Mucosa of descending colon (tissue), 3 donors: ENCODE data around the gene HMMR. TPM values are rescaled to one million over a fixed set of nuclear protein-coding genes. Genes with fewer than 3 reads are reported as not detected.

Source experiments
- ATAC-seq: fragments of 200-7000 bp; cut with Tn5 transposase; one replicate; pipeline ENCODE4 v1.9.1; 2020; ENCODE audit warnings: mild to moderate bottlenecking, moderate library complexity
- DNase-seq, 3 donors: peaks; one replicate each; pipeline ENCODE4 v3.0.0-alpha.2; 2020
- H3K36me3 ChIP-seq: fragments of 200-600 bp; one replicate; pipeline ENCODE4 v1.8.0; 2021; ENCODE audit warnings: low read depth, mild to moderate bottlenecking
- H3K4me1 ChIP-seq: fragments of 200-600 bp; one replicate; pipeline ENCODE4 v1.8.0; 2021; ENCODE audit warnings: low read depth, mild to moderate bottlenecking
- H3K4me3 ChIP-seq: fragments of 200-600 bp; one replicate; pipeline ENCODE4 v1.8.0; 2021; ENCODE audit warnings: mild to moderate bottlenecking
- H3K9me3 ChIP-seq: fragments of 200-600 bp; one replicate; pipeline ENCODE4 v1.8.0; 2021; ENCODE audit warnings: mild to moderate bottlenecking
- CTCF ChIP-seq: fragments of 200-600 bp; IDR thresholded peaks from one replicate; pipeline ENCODE4 v1.8.0; 2022; ENCODE audit warnings: antibody characterized with exemption, mild to moderate bottlenecking
- intact Hi-C, 2 donors: fragments of 100-400 bp; cut with DNase I in 1 of 2; cut with micrococcal nuclease in 1 of 2; formaldehyde crosslinking; loops; one replicate each; pipeline versions ENCODE4 v1.11.0 to v1.11.1; 2022; cut with DNase I, micrococcal nuclease
- total RNA-seq, 3 donors: library from RNA; stranded (reverse); fragmentation: NEBNext Ultra II Directional in 2 of 3; extraction: Animal tissue kit (Norgen Biotek cat#: 25700) in 2 of 3; gene quantifications; one replicate each; pipeline versions ENCODE4 v1.2.1 to v1.2.4, GENCODE V29; 2021 to 2023
- donor health status: DM: no; HTN: no; CAD: no; lungs with moderate emphysema.
- donor health status: DM: no; HTN: no; CAD: no.
- donor health status: DM: no; HTN: yes; CAD: no.

HMMR gene
- total RNA-seq, 3 donors from 2014 or later = 2.3 to 19.0 (median 4.0) TPM

DNA sequence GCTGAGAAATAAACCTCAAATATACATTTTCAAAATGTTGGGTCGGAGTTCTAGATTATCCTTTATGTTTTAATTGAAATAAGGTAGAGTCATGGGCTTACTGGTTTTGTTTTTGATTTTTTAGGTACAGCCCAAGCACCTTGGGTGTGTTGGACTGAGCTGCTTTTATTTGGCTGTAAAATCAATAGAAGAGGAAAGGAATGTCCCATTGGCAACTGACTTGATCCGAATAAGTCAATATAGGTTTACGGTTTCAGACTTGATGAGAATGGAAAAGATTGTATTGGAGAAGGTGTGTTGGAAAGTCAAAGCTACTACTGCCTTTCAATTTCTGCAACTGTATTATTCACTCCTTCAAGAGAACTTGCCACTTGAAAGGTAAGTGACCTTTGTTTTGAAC is 19.5 kb upstream of the HMMR start:
- no peak for ATAC-seq
- Histone ChIP-seq H3K9me3 (no peaks in the 10 kb centered on the region), H3K36me3 (no peaks in the 10 kb centered on the region), H3K4me3 (no peak overlapping the region), H3K4me1 (peaks cover 35% of the 10 kb centered on the region)
- no peak for DNase-seq
- intact Hi-C loops = no loop called here
- TF ChIP-seq CTCF = no peak

GRCh38 chr5:163444526-163444925 is 15.9 kb upstream of the HMMR start:
- Histone ChIP-seq H3K4me3 (no peak overlapping the region), H3K36me3 (no peaks in the 10 kb centered on the region), H3K4me1 (peaks cover 17% of the 10 kb centered on the region), H3K9me3 (no peaks in the 10 kb centered on the region)
- ATAC-seq (no peak), DNase-seq (no peak)
- intact Hi-C loops = no loop called here
- no peak for TF ChIP-seq CTCF

- Histone ChIP-seq H3K9me3 (no peaks in the 10 kb centered on the region), H3K36me3 (no peaks in the 10 kb centered on the region), H3K4me1 (peaks cover 9% of the 10 kb centered on the region), H3K4me3 (no peak overlapping the region)
- no peak for TF ChIP-seq CTCF
- intact Hi-C loops = no loop called here
- ATAC-seq = no peak
- DNase-seq = no peak
Observed at GRCh38 chr5:163445345-163445744, 15.1 kb upstream of the HMMR start.

- ATAC-seq = no peak
- Histone ChIP-seq H3K9me3 (no peaks in the 10 kb centered on the region), H3K36me3 (no peaks in the 10 kb centered on the region), H3K4me3 (no peak overlapping the region), H3K4me1 (no peaks in the 10 kb centered on the region)
- TF ChIP-seq CTCF = no peak
- intact Hi-C loops = no loop called here
- no peak for DNase-seq
Observed at GRCh38 chr5:163447191-163447590, 13.2 kb upstream of the HMMR start.

- H3K9me3 ChIP-seq = no peaks in the 10 kb centered on the region
- no peak for DNase-seq
- H3K4me1 ChIP-seq = no peaks in the 10 kb centered on the region
- no peak for ATAC-seq
- H3K36me3 ChIP-seq = no peaks in the 10 kb centered on the region
- intact Hi-C loops = no loop called here
- no peak for TF ChIP-seq CTCF
- no peak overlapping the region for H3K4me3 ChIP-seq
Observed at GRCh38 chr5:163447875-163448274, 12.6 kb upstream of the HMMR start.

DNA sequence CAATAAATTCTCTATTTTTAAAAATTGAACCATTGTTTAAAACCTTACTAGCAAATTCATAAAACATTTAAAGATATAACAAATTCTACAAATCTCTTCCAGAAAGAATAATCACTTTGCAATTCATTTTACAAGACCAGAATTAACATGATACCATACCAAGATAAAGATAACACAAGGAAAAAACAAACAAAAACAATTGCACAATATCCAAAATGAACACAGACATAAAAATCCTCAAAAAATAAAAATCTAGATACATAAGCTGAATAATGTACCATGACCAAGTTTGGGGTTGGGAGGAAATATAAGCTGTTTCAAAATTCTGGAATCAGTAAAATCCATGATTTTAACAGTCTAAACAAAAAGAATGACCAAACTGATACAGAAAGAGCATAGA is 11.9 kb upstream of the HMMR start:
- intact Hi-C loops = no loop called here
- no peaks in the 10 kb centered on the region for H3K36me3 ChIP-seq
- H3K9me3 ChIP-seq = no peaks in the 10 kb centered on the region
- TF ChIP-seq CTCF = no peak
- ATAC-seq (no peak), DNase-seq (no peak)
- H3K4me1 ChIP-seq = no peaks in the 10 kb centered on the region
- no peak overlapping the region for H3K4me3 ChIP-seq
